Measurements from ENCODE around the gene SMARCA2.
A peak's percentile ranks its signal among the peaks of the same experiment; 100 is the strongest.

SMARCA2 gene

GRCh38 chr9:2128141-2128540 lies 113.0 kb downstream of the SMARCA2 start:
- Histone ChIP-seq H3K27me3 (ENCODE audit: insufficient read depth, poor library complexity, severe bottlenecking) (no peaks in the 10 kb centered on the region), H3K4me3 (ENCODE audit: severe bottlenecking) (no peak overlapping the region), H3K27ac (ENCODE audit: poor library complexity, severe bottlenecking) (no peak overlapping the region), H3K9me3 (ENCODE audit: severe bottlenecking) (no peaks in the 10 kb centered on the region), H3K36me3 (ENCODE audit: low read depth) (peaks cover 7% of the 10 kb centered on the region), H3K4me1 (ENCODE audit: insufficient read depth, poor library complexity, severe bottlenecking) (peaks cover 4% of the 10 kb centered on the region)
- TF ChIP-seq CTCF (IDR thresholded peaks at IDR 0.05; ENCODE audit: poor library complexity, severe bottlenecking) = no peak
- DNase-seq (ENCODE audit: low spot score) = no peak
- ATAC-seq (ENCODE audit: low read depth) = no peak

- no peaks in the 10 kb centered on the region for H3K9me3 ChIP-seq (ENCODE audit: severe bottlenecking)
- H3K27me3 ChIP-seq (ENCODE audit: insufficient read depth, poor library complexity, severe bottlenecking) = no peaks in the 10 kb centered on the region
- H3K36me3 ChIP-seq (ENCODE audit: low read depth) = peaks cover 4% of the 10 kb centered on the region; the same call in 1 of the 2 replicates
- peaks cover 4% of the 10 kb centered on the region for H3K4me1 ChIP-seq (ENCODE audit: insufficient read depth, poor library complexity, severe bottlenecking)
- no peak for ATAC-seq (ENCODE audit: low read depth)
- TF ChIP-seq CTCF (IDR thresholded peaks at IDR 0.05; ENCODE audit: poor library complexity, severe bottlenecking) = no peak
- no peak overlapping the region for H3K4me3 ChIP-seq (ENCODE audit: severe bottlenecking)
- DNase-seq (ENCODE audit: low spot score) = no peak
- no peak overlapping the region for H3K27ac ChIP-seq (ENCODE audit: poor library complexity, severe bottlenecking)
Measured at GRCh38 chr9:2128618-2129017, 113.5 kb downstream of the SMARCA2 start.

- H3K36me3 ChIP-seq (ENCODE audit: low read depth) = no peaks in the 10 kb centered on the region
- no peaks in the 10 kb centered on the region for H3K9me3 ChIP-seq (ENCODE audit: severe bottlenecking)
- no peak for TF ChIP-seq CTCF (IDR thresholded peaks at IDR 0.05; ENCODE audit: poor library complexity, severe bottlenecking)
- H3K4me1 ChIP-seq (ENCODE audit: insufficient read depth, poor library complexity, severe bottlenecking) = no peaks in the 10 kb centered on the region
- no peak for DNase-seq (ENCODE audit: low spot score)
- no peak for ATAC-seq (ENCODE audit: low read depth)
- no peak overlapping the region for H3K27ac ChIP-seq (ENCODE audit: poor library complexity, severe bottlenecking)
- H3K27me3 ChIP-seq (ENCODE audit: insufficient read depth, poor library complexity, severe bottlenecking) = no peaks in the 10 kb centered on the region
- H3K4me3 ChIP-seq (ENCODE audit: severe bottlenecking) = no peak overlapping the region
Measured at GRCh38 chr9:2130941-2131340, 115.8 kb downstream of the SMARCA2 start.

- Histone ChIP-seq H3K4me3 (ENCODE audit: severe bottlenecking) (no peak overlapping the region), H3K4me1 (ENCODE audit: insufficient read depth, poor library complexity, severe bottlenecking) (no peaks in the 10 kb centered on the region), H3K27ac (ENCODE audit: poor library complexity, severe bottlenecking) (no peak overlapping the region), H3K27me3 (ENCODE audit: insufficient read depth, poor library complexity, severe bottlenecking) (no peaks in the 10 kb centered on the region), H3K9me3 (ENCODE audit: severe bottlenecking) (no peaks in the 10 kb centered on the region), H3K36me3 (ENCODE audit: low read depth) (no peaks in the 10 kb centered on the region)
- DNase-seq (ENCODE audit: low spot score) (no peak), ATAC-seq (ENCODE audit: low read depth) (no peak)
- peak; percentile 81 for TF ChIP-seq CTCF (IDR thresholded peaks at IDR 0.05; ENCODE audit: poor library complexity, severe bottlenecking)
Measured at GRCh38 chr9:2132484-2133082, 117.4 kb downstream of the SMARCA2 start.

GRCh38 chr9:2134391-2134790 lies 119.2 kb downstream of the SMARCA2 start:
- Histone ChIP-seq H3K4me3 (ENCODE audit: severe bottlenecking) (no peak overlapping the region), H3K36me3 (ENCODE audit: low read depth) (no peaks in the 10 kb centered on the region), H3K4me1 (ENCODE audit: insufficient read depth, poor library complexity, severe bottlenecking) (no peaks in the 10 kb centered on the region), H3K9me3 (ENCODE audit: severe bottlenecking) (no peaks in the 10 kb centered on the region), H3K27ac (ENCODE audit: poor library complexity, severe bottlenecking) (no peak overlapping the region), H3K27me3 (ENCODE audit: insufficient read depth, poor library complexity, severe bottlenecking) (no peaks in the 10 kb centered on the region)
- no peak for DNase-seq (ENCODE audit: low spot score)
- ATAC-seq (ENCODE audit: low read depth) = no peak
- TF ChIP-seq CTCF (IDR thresholded peaks at IDR 0.05; ENCODE audit: poor library complexity, severe bottlenecking) = no peak
